Skeletal muscle satellite cell (primary cell): ENCODE measurements around the gene WDFY2.
A peak's percentile ranks its signal among the peaks of the same experiment; 100 is the strongest.
"Not testable (repeated sequence)": the region's sequence is repeated elsewhere in the genome, so short reads cannot be mapped to it uniquely, and the experiment has no call there.

ENCODE experiments used
- H3K27me3 ChIP-seq: 2 replicates; pipeline ENCODE4 v1.7.0; 2013; ENCODE audit warnings: low read length; ENCODE audit not compliant: control insufficient read depth, insufficient read depth
- H3K36me3 ChIP-seq: 2 replicates; pipeline ENCODE4 v1.7.0; 2013; ENCODE audit warnings: mild to moderate bottlenecking, control low read depth, low read length; ENCODE audit not compliant: insufficient read depth
- H3K4me1 ChIP-seq: 2 replicates; pipeline ENCODE4 v1.7.0; 2013; ENCODE audit warnings: low read length; ENCODE audit not compliant: control insufficient read depth, insufficient read depth
- H3K4me2 ChIP-seq: 2 replicates; pipeline ENCODE4 v1.7.0; 2013; ENCODE audit warnings: mild to moderate bottlenecking, low read length
- H3K4me3 ChIP-seq: 2 replicates; pipeline ENCODE4 v1.7.0; 2013; ENCODE audit warnings: low read length
- H3K9ac ChIP-seq: 2 replicates; pipeline ENCODE4 v1.7.0; 2013; ENCODE audit warnings: mild to moderate bottlenecking, low read depth, low read length, moderate library complexity
- H3K9me3 ChIP-seq: replicated peaks from 2 replicates; pipeline ENCODE4 v1.7.0; 2013; ENCODE audit warnings: mild to moderate bottlenecking, control low read depth, low read length

Gene WDFY2

DNA sequence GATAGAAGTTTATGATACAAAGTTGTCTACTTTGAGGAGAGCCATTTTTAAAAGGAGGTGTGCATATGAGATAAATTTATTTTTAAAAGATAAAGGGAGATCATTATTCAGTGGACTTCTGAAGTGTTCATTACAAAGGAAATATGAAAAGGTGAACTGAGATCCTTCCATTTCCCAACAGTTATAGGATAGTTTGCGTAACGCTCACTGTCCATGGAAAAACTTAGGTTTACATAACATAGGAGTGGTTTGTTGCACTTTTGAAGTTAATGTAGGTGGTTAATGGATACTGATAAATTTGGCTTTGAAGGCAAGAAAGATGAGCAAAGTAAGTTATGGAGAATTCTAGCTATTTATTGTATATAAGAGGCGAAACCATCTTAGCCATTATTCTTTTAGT, 92.5 kb downstream of the WDFY2 start:
- Histone ChIP-seq H3K4me1 (peaks cover 23% of the 10 kb centered on the region), H3K4me3 (no peak overlapping the region), H3K4me2 (no peak overlapping the region), H3K9me3 (no peaks in the 10 kb centered on the region), H3K36me3 (peaks cover 13% of the 10 kb centered on the region), H3K27me3 (no peaks in the 10 kb centered on the region), H3K9ac (no peak overlapping the region)

GRCh38 chr13:51678420-51678819, 94.2 kb downstream of the WDFY2 start:
- no peak overlapping the region for H3K9ac ChIP-seq
- H3K27me3 ChIP-seq: no peaks in the 10 kb centered on the region
- H3K9me3 ChIP-seq: no peaks in the 10 kb centered on the region
- peaks cover 14% of the 10 kb centered on the region for H3K36me3 ChIP-seq
- H3K4me2 ChIP-seq: no peak overlapping the region
- no peak overlapping the region for H3K4me3 ChIP-seq
- H3K4me1 ChIP-seq: peaks cover 31% of the 10 kb centered on the region

DNA sequence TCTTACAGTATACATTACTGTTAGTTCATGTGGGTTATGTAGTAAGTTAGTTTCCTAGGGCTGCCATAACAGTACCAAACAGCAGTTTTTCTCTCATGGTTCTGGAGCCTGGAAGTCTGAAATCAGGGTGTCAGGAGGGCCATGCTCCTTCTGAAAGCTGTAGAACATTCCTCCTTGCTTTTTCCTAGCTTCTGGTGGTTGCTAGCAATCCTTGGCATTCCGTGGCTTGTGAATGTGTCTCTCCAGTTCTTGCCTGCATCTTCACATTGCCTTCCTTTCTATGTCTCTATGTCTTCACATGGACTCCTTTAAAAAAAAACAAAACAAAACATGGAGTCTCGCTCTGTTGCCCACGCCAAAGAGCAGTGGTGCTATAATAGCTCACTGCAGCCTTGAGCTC, 95.4 kb downstream of the WDFY2 start:
- Histone ChIP-seq H3K4me3 (no peak overlapping the region), H3K4me1 (peaks cover 38% of the 10 kb centered on the region), H3K9me3 (no peaks in the 10 kb centered on the region), H3K4me2 (no peak overlapping the region), H3K36me3 (peaks cover 19% of the 10 kb centered on the region), H3K27me3 (no peaks in the 10 kb centered on the region), H3K9ac (no peak overlapping the region)

- H3K9ac ChIP-seq: no peak overlapping the region
- H3K4me1 ChIP-seq: peaks cover 38% of the 10 kb centered on the region
- H3K4me3 ChIP-seq: no peak overlapping the region
- peaks cover 19% of the 10 kb centered on the region for H3K36me3 ChIP-seq
- H3K9me3 ChIP-seq: no peaks in the 10 kb centered on the region
- no peaks in the 10 kb centered on the region for H3K27me3 ChIP-seq
- peak overlapping the region; percentile 26 for H3K4me2 ChIP-seq
Measured at GRCh38 chr13:51681037-51681678, 96.9 kb downstream of the WDFY2 start.

GRCh38 chr13:51682686-51683085, 98.4 kb downstream of the WDFY2 start:
- peaks cover 18% of the 10 kb centered on the region for H3K36me3 ChIP-seq
- H3K27me3 ChIP-seq: no peaks in the 10 kb centered on the region
- H3K4me1 ChIP-seq: peaks cover 38% of the 10 kb centered on the region
- H3K9me3 ChIP-seq: no peaks in the 10 kb centered on the region
- H3K9ac ChIP-seq: no peak overlapping the region
- H3K4me2 ChIP-seq: no peak overlapping the region
- no peak overlapping the region for H3K4me3 ChIP-seq

GRCh38 chr13:51683597-51683996, 99.3 kb downstream of the WDFY2 start:
- Histone ChIP-seq H3K27me3 (no peaks in the 10 kb centered on the region), H3K9me3 (no peaks in the 10 kb centered on the region), H3K4me3 (no peak overlapping the region), H3K9ac (no peak overlapping the region), H3K4me2 (no peak overlapping the region), H3K36me3 (peaks cover 18% of the 10 kb centered on the region), H3K4me1 (peaks cover 38% of the 10 kb centered on the region)

DNA sequence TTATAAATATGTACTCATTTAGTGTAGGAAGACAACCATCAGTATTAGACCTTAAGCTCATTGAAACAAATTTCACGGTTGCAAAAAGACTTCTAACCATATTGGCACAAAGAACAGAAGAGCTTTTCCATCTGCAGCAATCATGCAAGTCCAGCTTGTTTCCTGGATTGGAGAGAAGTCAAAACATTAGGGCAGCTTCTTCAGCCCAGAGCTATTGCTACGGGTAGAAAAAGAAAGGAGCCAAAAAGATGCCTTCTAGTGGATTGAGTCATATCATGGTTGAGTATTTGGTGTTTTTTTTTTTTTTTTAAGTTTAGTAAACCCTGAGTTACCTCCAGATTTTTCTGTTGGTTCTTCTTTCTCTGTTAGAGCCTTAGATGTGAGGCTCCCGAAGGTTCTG, 99.8 kb downstream of the WDFY2 start:
- Histone ChIP-seq H3K27me3 (no peaks in the 10 kb centered on the region), H3K4me1 (peaks cover 38% of the 10 kb centered on the region), H3K4me2 (no peak overlapping the region), H3K36me3 (peaks cover 18% of the 10 kb centered on the region), H3K4me3 (no peak overlapping the region), H3K9ac (no peak overlapping the region), H3K9me3 (no peaks in the 10 kb centered on the region)

DNA sequence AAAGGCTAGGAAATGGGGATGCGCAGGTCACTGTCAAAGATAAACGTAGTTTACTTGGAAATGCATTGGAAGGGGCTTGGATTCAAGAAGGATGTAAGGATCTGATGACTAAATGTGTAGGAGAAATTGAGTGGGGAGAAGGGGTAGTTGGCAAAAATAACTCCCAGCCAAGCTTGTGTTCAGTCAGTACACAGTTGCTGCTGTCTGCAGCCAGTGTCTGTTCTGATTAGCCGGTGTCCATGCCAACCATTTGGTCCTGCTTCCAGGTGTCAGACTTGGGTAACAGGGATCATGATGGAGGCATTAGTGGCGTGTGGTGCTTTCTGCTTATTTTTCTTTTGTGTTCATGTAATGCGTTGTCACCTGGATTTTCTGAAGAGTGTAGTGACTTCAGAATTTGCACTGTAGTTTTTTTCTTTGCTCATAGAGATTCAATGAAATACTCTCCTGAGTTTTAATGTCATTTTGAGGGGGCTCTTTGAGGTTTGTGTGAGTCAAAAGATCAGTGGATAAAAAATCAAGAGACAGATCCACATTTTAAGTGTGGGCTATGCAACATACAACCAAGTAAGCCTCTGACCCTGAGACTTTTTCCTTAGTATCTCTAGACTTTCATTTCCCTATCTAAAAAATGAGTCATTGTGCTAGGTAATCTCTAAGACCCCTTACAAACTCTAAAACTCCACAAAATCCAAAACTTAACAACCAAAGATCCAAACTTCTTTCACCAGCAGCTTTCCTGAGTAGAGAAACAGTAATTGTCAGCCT, 103.9 kb downstream of the WDFY2 start:
- Histone ChIP-seq H3K4me3 (no peak overlapping the region), H3K27me3 (no peaks in the 10 kb centered on the region), H3K9me3 (no peaks in the 10 kb centered on the region)

DNA sequence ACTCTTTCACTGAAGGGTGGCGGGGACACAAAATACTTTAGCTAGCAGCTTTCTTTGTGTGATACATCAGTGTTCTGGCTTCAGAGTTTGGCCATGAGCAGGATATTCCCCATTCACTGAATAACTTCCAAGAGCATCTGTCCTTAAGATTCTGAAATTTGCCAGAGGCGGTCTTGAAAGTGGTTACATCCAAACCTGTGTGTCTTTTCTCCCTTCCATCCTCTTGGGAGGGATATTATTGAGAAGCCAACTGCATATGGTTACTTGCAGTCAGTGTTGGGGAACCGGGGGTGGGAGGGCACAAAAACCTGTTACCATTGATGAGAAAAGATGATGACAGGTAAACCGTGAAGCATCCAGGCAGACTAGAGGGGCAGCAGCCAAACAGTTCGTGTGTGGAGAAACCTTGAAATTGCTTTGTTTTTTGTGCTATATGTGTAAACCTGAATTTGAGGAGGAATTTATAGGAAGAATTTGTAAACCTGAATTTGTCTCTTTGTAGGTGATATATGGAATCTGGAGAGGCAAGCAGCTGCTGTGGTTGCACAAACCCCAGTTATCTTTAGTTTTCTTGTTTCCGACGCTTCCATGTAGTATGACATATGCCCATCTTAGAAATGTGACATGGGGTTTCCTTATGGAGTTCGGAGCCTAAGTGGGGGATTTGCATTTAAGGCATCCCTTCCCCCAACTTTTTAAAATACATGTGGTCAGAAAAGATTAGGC, 104.8 kb downstream of the WDFY2 start:
- H3K36me3 ChIP-seq: peaks cover 4% of the 10 kb centered on the region
- H3K4me3 ChIP-seq: no peak overlapping the region
- no peak overlapping the region for H3K9ac ChIP-seq
- H3K27me3 ChIP-seq: no peaks in the 10 kb centered on the region
- no peak overlapping the region for H3K4me2 ChIP-seq
- no peaks in the 10 kb centered on the region for H3K9me3 ChIP-seq
- H3K4me1 ChIP-seq: peaks cover 4% of the 10 kb centered on the region

More for the DNA sequence above, 103.9 kb downstream of the WDFY2 start:
- Histone ChIP-seq H3K4me2 (no peak overlapping the region), H3K36me3 (peaks cover 10% of the 10 kb centered on the region), H3K9ac (no peak overlapping the region), H3K4me1 (peaks cover 9% of the 10 kb centered on the region)

GRCh38 chr13:51689663-51689996, 105.4 kb downstream of the WDFY2 start:
- no peaks in the 10 kb centered on the region for H3K27me3 ChIP-seq
- no peak overlapping the region for H3K9ac ChIP-seq
- no peaks in the 10 kb centered on the region for H3K4me1 ChIP-seq
- no peaks in the 10 kb centered on the region for H3K9me3 ChIP-seq
- H3K36me3 ChIP-seq: peaks cover 4% of the 10 kb centered on the region
- no peak overlapping the region for H3K4me2 ChIP-seq
- H3K4me3 ChIP-seq: no peak overlapping the region

- H3K4me3 ChIP-seq, H3K9ac ChIP-seq, H3K9me3 ChIP-seq, H3K36me3 ChIP-seq, H3K4me2 ChIP-seq, H3K27me3 ChIP-seq: not testable (repeated sequence)
- H3K4me1 ChIP-seq: peaks cover 21% of the 10 kb centered on the region
Measured at GRCh38 chr13:51695677-51696076, 111.4 kb downstream of the WDFY2 start.
